ENCODE measurements around the gene COL8A2.
"Not testable (repeated sequence)": the region's sequence is repeated elsewhere in the genome, so short reads cannot be mapped to it uniquely, and the experiment has no call there.

Gene COL8A2

GRCh38 chr1:36161641-36162531 is 36.9 kb upstream of the COL8A2 start:
- Histone ChIP-seq H3K9ac (ENCODE audit: insufficient read length, low read depth) (peak overlapping the region; percentile 38), H3K9me3 (ENCODE audit: insufficient read depth, low read length) (no peaks in the 10 kb centered on the region), H3K27me3 (ENCODE audit: insufficient read depth, insufficient read length) (no peaks in the 10 kb centered on the region), H3K4me1 (ENCODE audit: insufficient read depth, insufficient read length) (peaks cover 47% of the 10 kb centered on the region), H3K36me3 (ENCODE audit: insufficient read depth, insufficient read length, low read length) (peaks cover 83% of the 10 kb centered on the region), H3K4me3 (ENCODE audit: insufficient read length, low read depth) (no peak overlapping the region)
- TF ChIP-seq YY1 (IDR thresholded peaks at IDR 0.05; ENCODE audit: insufficient read depth, insufficient read length) (no peak), SUZ12 (IDR thresholded peaks at IDR 0.05; ENCODE audit: extremely low read depth, insufficient read depth, insufficient read length) (no peak), ZNF274 (IDR thresholded peaks at IDR 0.05; ENCODE audit: low read depth, low read length) (no peak)
- DNase-seq (ENCODE audit: low read depth, low spot score), result no peak

DNA sequence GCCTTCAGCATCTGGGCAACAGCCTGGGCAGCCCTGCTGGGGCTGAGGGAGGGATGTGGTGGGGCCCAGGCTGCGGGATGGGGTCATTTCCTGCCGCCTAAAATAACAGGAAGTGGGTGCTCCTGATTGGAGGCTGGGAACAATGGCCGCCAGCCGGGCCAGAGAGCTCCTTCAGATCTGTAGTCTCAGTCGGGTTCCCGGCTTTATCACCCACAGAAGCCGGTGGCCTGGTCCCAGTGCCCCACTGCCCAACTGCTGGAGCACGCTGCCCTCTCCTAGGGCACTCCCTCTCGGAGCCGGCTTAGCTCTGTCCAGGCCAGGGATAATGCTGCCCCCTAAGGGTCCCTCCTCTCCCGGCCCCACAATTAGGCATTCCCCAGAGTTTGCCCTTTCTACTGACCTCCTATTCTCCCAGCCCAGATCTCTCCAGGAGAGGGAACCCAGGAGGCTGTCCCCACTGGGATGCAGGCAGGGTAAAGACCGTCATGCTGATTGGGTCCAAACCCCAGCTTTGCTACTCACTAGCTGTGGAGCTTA is 36.0 kb upstream of the COL8A2 start:
- Histone ChIP-seq H3K9ac (ENCODE audit: insufficient read length, low read depth) (peak overlapping the region; percentile 38), H3K4me3 (ENCODE audit: insufficient read length, low read depth) (no peak overlapping the region), H3K4me1 (ENCODE audit: insufficient read depth, insufficient read length) (peaks cover 42% of the 10 kb centered on the region), H3K9me3 (ENCODE audit: insufficient read depth, low read length) (no peaks in the 10 kb centered on the region), H3K27me3 (ENCODE audit: insufficient read depth, insufficient read length) (no peaks in the 10 kb centered on the region), H3K36me3 (ENCODE audit: insufficient read depth, insufficient read length, low read length) (peaks cover 76% of the 10 kb centered on the region)
- peak; percentile 41 for TF ChIP-seq YY1 (IDR thresholded peaks at IDR 0.05; ENCODE audit: insufficient read depth, insufficient read length)
- no peak for TF ChIP-seq ZNF274 (IDR thresholded peaks at IDR 0.05; ENCODE audit: low read depth, low read length)
- no peak for TF ChIP-seq SUZ12 (IDR thresholded peaks at IDR 0.05; ENCODE audit: extremely low read depth, insufficient read depth, insufficient read length)
- DNase-seq (ENCODE audit: low read depth, low spot score), result no peak

GRCh38 chr1:36160388-36160948 is 35.4 kb upstream of the COL8A2 start:
- Histone ChIP-seq H3K9me3 (ENCODE audit: insufficient read depth, low read length) (no peaks in the 10 kb centered on the region), H3K27me3 (ENCODE audit: insufficient read depth, insufficient read length) (no peaks in the 10 kb centered on the region), H3K9ac (ENCODE audit: insufficient read length, low read depth) (peak overlapping the region; percentile 38), H3K4me3 (ENCODE audit: insufficient read length, low read depth) (no peak overlapping the region), H3K36me3 (ENCODE audit: insufficient read depth, insufficient read length, low read length) (peaks cover 74% of the 10 kb centered on the region), H3K4me1 (ENCODE audit: insufficient read depth, insufficient read length) (peaks cover 41% of the 10 kb centered on the region)
- TF ChIP-seq ZNF274 (IDR thresholded peaks at IDR 0.05; ENCODE audit: low read depth, low read length) (no peak), YY1 (IDR thresholded peaks at IDR 0.05; ENCODE audit: insufficient read depth, insufficient read length) (no peak), SUZ12 (IDR thresholded peaks at IDR 0.05; ENCODE audit: extremely low read depth, insufficient read depth, insufficient read length) (no peak)
- DNase-seq (ENCODE audit: low read depth, low spot score), result no peak

- H3K36me3 ChIP-seq (ENCODE audit: insufficient read depth, insufficient read length, low read length), result peaks cover 69% of the 10 kb centered on the region
- H3K4me3 ChIP-seq (ENCODE audit: insufficient read length, low read depth), result no peak overlapping the region
- peaks cover 41% of the 10 kb centered on the region for H3K4me1 ChIP-seq (ENCODE audit: insufficient read depth, insufficient read length)
- H3K9ac ChIP-seq (ENCODE audit: insufficient read length, low read depth), result peak overlapping the region; percentile 14
- no peak for DNase-seq (ENCODE audit: low read depth, low spot score)
- no peaks in the 10 kb centered on the region for H3K9me3 ChIP-seq (ENCODE audit: insufficient read depth, low read length)
- H3K27me3 ChIP-seq (ENCODE audit: insufficient read depth, insufficient read length), result no peaks in the 10 kb centered on the region
- TF ChIP-seq YY1 (IDR thresholded peaks at IDR 0.05; ENCODE audit: insufficient read depth, insufficient read length), result no peak
- TF ChIP-seq SUZ12 (IDR thresholded peaks at IDR 0.05; ENCODE audit: extremely low read depth, insufficient read depth, insufficient read length), result no peak
- TF ChIP-seq ZNF274 (IDR thresholded peaks at IDR 0.05; ENCODE audit: low read depth, low read length), result no peak
Observed at GRCh38 chr1:36159614-36160387, 34.8 kb upstream of the COL8A2 start.

GRCh38 chr1:36158827-36159252 is 33.8 kb upstream of the COL8A2 start:
- H3K27me3 ChIP-seq (ENCODE audit: insufficient read depth, insufficient read length); DNase-seq (ENCODE audit: low read depth, low spot score); H3K9me3 ChIP-seq (ENCODE audit: insufficient read depth, low read length); H3K9ac ChIP-seq (ENCODE audit: insufficient read length, low read depth); H3K4me3 ChIP-seq (ENCODE audit: insufficient read length, low read depth): not testable (repeated sequence)
- peaks cover 61% of the 10 kb centered on the region for H3K36me3 ChIP-seq (ENCODE audit: insufficient read depth, insufficient read length, low read length)
- peaks cover 38% of the 10 kb centered on the region for H3K4me1 ChIP-seq (ENCODE audit: insufficient read depth, insufficient read length)

GRCh38 chr1:36157973-36158826 is 33.2 kb upstream of the COL8A2 start:
- TF ChIP-seq YY1 (IDR thresholded peaks at IDR 0.05; ENCODE audit: insufficient read depth, insufficient read length) (no peak), ZNF274 (IDR thresholded peaks at IDR 0.05; ENCODE audit: low read depth, low read length) (no peak), SUZ12 (IDR thresholded peaks at IDR 0.05; ENCODE audit: extremely low read depth, insufficient read depth, insufficient read length) (no peak)
- H3K4me3 ChIP-seq (ENCODE audit: insufficient read length, low read depth), result peak overlapping the region; percentile 85
- DNase-seq (ENCODE audit: low read depth, low spot score), result no peak
- peak overlapping the region; percentile 92 for H3K9ac ChIP-seq (ENCODE audit: insufficient read length, low read depth)
- peaks cover 11% of the 10 kb centered on the region for H3K27me3 ChIP-seq (ENCODE audit: insufficient read depth, insufficient read length)
- peaks cover 40% of the 10 kb centered on the region for H3K4me1 ChIP-seq (ENCODE audit: insufficient read depth, insufficient read length)
- peaks cover 55% of the 10 kb centered on the region for H3K36me3 ChIP-seq (ENCODE audit: insufficient read depth, insufficient read length, low read length)
- H3K9me3 ChIP-seq (ENCODE audit: insufficient read depth, low read length), result no peaks in the 10 kb centered on the region

Data from NT2/D1 (cell line).